Activated B cell treated with CpG ODN at 0.5 μM for 24 hours (primary cell): ENCODE results near the gene AUTS2. TPM values are rescaled to one million over a fixed set of nuclear protein-coding genes. Genes with fewer than 3 reads are reported as not detected.

ENCODE experiments used
- ATAC-seq: fragments of 200-7000 bp; cut with Tn5 transposase; one replicate; pipeline ENCODE4 v1.10.0; 2021; ENCODE audit warnings: low read depth, mild to moderate bottlenecking, moderate library complexity
- CTCF ChIA-PET: fragments of 350-600 bp; sonication (Branson Sonifier 250); formaldehyde crosslinking; loops from one replicate; lab custom pipeline; 2021; ENCODE audit warnings: antibody characterized with exemption; lab: Charles Lee
- POLR2A ChIA-PET: fragments of 350-600 bp; sonication (Branson Sonifier 250); formaldehyde crosslinking; loops from one replicate; lab custom pipeline; 2021; ENCODE audit warnings: antibody characterized with exemption; lab: Charles Lee
- DNase-seq: peaks from one replicate; pipeline ENCODE4 v3.0.0; 2022
- H3K27ac Mint-ChIP-seq: one replicate; pipeline ENCODE4 v1.8.0; 2020; ENCODE audit warnings: mixed read lengths
- H3K27me3 Mint-ChIP-seq: one replicate; pipeline ENCODE4 v1.8.0; 2021; ENCODE audit warnings: mixed read lengths
- H3K36me3 Mint-ChIP-seq: one replicate; pipeline ENCODE4 v1.8.0; 2021; ENCODE audit warnings: low read depth, mixed read lengths
- H3K4me1 Mint-ChIP-seq: one replicate; pipeline ENCODE4 v1.8.0; 2021; ENCODE audit warnings: mixed read lengths
- H3K4me3 Mint-ChIP-seq: one replicate; pipeline ENCODE4 v1.8.0; 2020; ENCODE audit warnings: mild to moderate bottlenecking, mixed read lengths
- H3K9me3 Mint-ChIP-seq: one replicate; pipeline ENCODE4 v1.8.0; 2020; ENCODE audit warnings: mixed read lengths
- CTCF ChIP-seq: fragments of 200-600 bp; IDR thresholded peaks from one replicate; pipeline ENCODE4 v1.8.0; 2022; ENCODE audit warnings: antibody characterized with exemption, mild to moderate bottlenecking
- intact Hi-C: fragments of 100-400 bp; cut with micrococcal nuclease; formaldehyde crosslinking; loops from one replicate; pipeline ENCODE4 v1.15.1; 2024
- total RNA-seq: library from RNA; stranded (reverse); gene quantifications from 2 replicates; pipeline ENCODE4 v1.2.3, GENCODE V29; 2022

AUTS2 gene
- total RNA-seq, 1 donor from 2014 or later = 15.9 TPM

GRCh38 chr7:70649323-70649722 lies 1051.0 kb downstream of the AUTS2 start:
- peaks cover 5% of the 10 kb centered on the region for H3K4me1 Mint-ChIP-seq
- no peaks in the 10 kb centered on the region for H3K9me3 Mint-ChIP-seq
- ChIA-PET POLR2A (no interaction called here), CTCF (no interaction called here)
- no peak overlapping the region for H3K27ac Mint-ChIP-seq
- intact Hi-C loops = no loop called here
- DNase-seq = no peak
- peaks cover 18% of the 10 kb centered on the region for H3K36me3 Mint-ChIP-seq
- H3K27me3 Mint-ChIP-seq = no peaks in the 10 kb centered on the region
- TF ChIP-seq CTCF = no peak
- no peak overlapping the region for H3K4me3 Mint-ChIP-seq
- ATAC-seq = no peak

- ChIA-PET CTCF (no interaction called here), POLR2A (no interaction called here)
- Mint-ChIP-seq H3K4me3 (no peak overlapping the region), H3K4me1 (no peaks in the 10 kb centered on the region), H3K36me3 (peaks cover 15% of the 10 kb centered on the region), H3K9me3 (no peaks in the 10 kb centered on the region), H3K27me3 (no peaks in the 10 kb centered on the region), H3K27ac (no peak overlapping the region)
- TF ChIP-seq CTCF = no peak
- DNase-seq (no peak), ATAC-seq (no peak)
- intact Hi-C loops = no loop called here
These were observed 1055.9 kb downstream of the AUTS2 start for GRCh38 chr7:70654146-70654545.

GRCh38 chr7:70654979-70655378 lies 1056.7 kb downstream of the AUTS2 start:
- ATAC-seq = no peak
- no peak for DNase-seq
- Mint-ChIP-seq H3K27ac (no peak overlapping the region), H3K36me3 (peaks cover 13% of the 10 kb centered on the region), H3K27me3 (no peaks in the 10 kb centered on the region), H3K9me3 (no peaks in the 10 kb centered on the region), H3K4me3 (no peak overlapping the region), H3K4me1 (no peaks in the 10 kb centered on the region)
- intact Hi-C loops = no loop called here
- TF ChIP-seq CTCF = no peak
- POLR2A ChIA-PET = no interaction called here
- CTCF ChIA-PET = no interaction called here

DNA sequence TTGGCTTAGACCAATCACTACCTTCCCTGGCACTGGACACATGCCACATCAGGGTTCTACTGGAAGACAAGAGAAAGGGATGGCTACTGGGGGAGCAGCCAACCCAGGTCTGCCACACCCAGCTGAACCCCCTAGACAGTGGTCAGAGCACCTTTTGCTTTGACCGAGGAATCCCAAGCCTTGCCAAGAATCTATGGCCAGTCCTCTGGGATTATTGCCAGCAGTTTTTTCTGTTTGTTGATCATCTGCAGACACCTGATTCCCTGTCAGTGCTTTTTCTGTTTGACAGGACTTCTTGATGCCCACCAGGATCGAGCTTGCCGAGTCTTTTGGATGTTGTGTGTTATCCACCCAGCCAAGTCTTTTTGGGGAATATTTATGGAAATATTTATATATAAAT lies 1057.4 kb downstream of the AUTS2 start:
- TF ChIP-seq CTCF = no peak
- H3K4me3 Mint-ChIP-seq = no peak overlapping the region
- no peaks in the 10 kb centered on the region for H3K4me1 Mint-ChIP-seq
- no peak overlapping the region for H3K27ac Mint-ChIP-seq
- ChIA-PET POLR2A (no interaction called here), CTCF (no interaction called here)
- H3K9me3 Mint-ChIP-seq = no peaks in the 10 kb centered on the region
- H3K36me3 Mint-ChIP-seq = peaks cover 13% of the 10 kb centered on the region
- ATAC-seq (no peak), DNase-seq (no peak)
- no peaks in the 10 kb centered on the region for H3K27me3 Mint-ChIP-seq
- intact Hi-C loops = no loop called here

GRCh38 chr7:70657571-70657970 lies 1059.3 kb downstream of the AUTS2 start:
- H3K36me3 Mint-ChIP-seq = peaks cover 4% of the 10 kb centered on the region
- POLR2A ChIA-PET = no interaction called here
- ATAC-seq (no peak), DNase-seq (no peak)
- TF ChIP-seq CTCF = no peak
- H3K27me3 Mint-ChIP-seq = no peaks in the 10 kb centered on the region
- CTCF ChIA-PET = no interaction called here
- intact Hi-C loops = no loop called here
- no peak overlapping the region for H3K4me3 Mint-ChIP-seq
- no peaks in the 10 kb centered on the region for H3K9me3 Mint-ChIP-seq
- no peak overlapping the region for H3K27ac Mint-ChIP-seq
- no peaks in the 10 kb centered on the region for H3K4me1 Mint-ChIP-seq
